Transverse colon (tissue), 4 donors: ENCODE results near the gene CASK.

Source experiments
- POLR2A ChIP-seq: fragments of 450-650 bp; IDR thresholded peaks from one replicate; pipeline ENCODE4 v1.6.1; 2016; ENCODE audit warnings: antibody characterized with exemption, mild to moderate bottlenecking, moderate library complexity
- POLR2AphosphoS5 ChIP-seq, 3 donors: sonication (generic); formaldehyde crosslinking; IDR thresholded peaks; one replicate each; pipeline ENCODE4 v1.6.1; 2016; ENCODE audit warnings: antibody characterized with exemption in 3 of 3
- TF ChIP-seq, protein P1 (sequence below), 5 experiments: fragments of 200-600 bp in 3 of 5; fragments of 450-650 bp in 2 of 5; sonication (generic) in 3 of 5; IDR thresholded peaks; 1 replicate in 2 of 5; 2 replicates in 3 of 5; pipeline ENCODE4 v1.5.1; 2016 to 2017; ENCODE audit warnings: antibody characterized with exemption in 5 of 5, inconsistent platforms in 3 of 5, mild to moderate bottlenecking in 2 of 5, moderate library complexity in 1 of 5

DNA sequence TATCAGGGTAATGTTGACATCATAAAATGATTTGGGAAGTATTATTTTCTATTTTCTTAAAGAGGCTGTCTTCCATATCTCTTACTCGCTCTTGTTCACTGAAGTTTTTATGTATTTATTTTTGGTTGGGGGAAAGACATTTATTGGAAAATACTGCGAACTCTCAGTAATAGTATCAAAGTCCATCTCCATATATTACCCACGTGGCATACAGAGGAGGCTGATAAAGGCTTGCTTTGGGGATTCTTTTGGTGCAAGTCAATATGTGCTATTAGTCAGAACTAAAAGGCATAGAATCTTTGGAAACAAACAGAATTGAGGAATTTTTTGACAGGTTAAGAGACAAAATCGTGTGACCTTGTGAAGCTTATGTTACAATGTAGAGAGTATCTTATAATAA is 374.9 kb downstream of the CASK start:
- TF ChIP-seq, protein P1, sequence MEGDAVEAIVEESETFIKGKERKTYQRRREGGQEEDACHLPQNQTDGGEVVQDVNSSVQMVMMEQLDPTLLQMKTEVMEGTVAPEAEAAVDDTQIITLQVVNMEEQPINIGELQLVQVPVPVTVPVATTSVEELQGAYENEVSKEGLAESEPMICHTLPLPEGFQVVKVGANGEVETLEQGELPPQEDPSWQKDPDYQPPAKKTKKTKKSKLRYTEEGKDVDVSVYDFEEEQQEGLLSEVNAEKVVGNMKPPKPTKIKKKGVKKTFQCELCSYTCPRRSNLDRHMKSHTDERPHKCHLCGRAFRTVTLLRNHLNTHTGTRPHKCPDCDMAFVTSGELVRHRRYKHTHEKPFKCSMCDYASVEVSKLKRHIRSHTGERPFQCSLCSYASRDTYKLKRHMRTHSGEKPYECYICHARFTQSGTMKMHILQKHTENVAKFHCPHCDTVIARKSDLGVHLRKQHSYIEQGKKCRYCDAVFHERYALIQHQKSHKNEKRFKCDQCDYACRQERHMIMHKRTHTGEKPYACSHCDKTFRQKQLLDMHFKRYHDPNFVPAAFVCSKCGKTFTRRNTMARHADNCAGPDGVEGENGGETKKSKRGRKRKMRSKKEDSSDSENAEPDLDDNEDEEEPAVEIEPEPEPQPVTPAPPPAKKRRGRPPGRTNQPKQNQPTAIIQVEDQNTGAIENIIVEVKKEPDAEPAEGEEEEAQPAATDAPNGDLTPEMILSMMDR (IDR thresholded peaks at IDR 0.05) = no peak
- TF ChIP-seq POLR2A (no peak), POLR2AphosphoS5 (IDR thresholded peaks at IDR 0.05) (no peak)
